AML-193 (cell line): ENCODE data around the gene AMBP.
"Not testable (repeated sequence)": the region's sequence is repeated elsewhere in the genome, so short reads cannot be mapped to it uniquely, and the experiment has no call there.

Source experiments
- DNase-seq, 2 experiments: peaks; one replicate each; lab custom pipeline; 2025; lab: John Stamatoyannopoulos, UW

Gene AMBP

DNA sequence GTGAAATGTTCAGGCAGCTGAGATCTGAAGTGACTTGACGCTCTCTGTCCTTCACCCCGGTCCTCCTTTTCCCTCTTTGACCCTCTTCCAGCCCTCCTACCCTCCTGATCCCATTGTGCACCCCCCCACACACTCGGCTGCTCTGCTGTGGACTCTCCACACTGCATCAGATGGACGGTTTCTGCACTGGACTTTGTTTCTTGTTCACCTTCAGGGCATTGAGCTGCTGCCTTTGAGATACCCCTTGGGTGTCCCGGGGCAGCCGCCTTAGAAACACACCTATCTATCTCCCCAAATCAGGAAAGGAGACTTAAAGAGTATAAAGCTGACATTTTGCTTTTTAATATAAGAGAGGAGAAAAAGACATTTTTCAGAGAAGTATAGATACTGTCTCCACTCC is 27.5 kb downstream of the AMBP start:
- DNase-seq, result no peak

DNA sequence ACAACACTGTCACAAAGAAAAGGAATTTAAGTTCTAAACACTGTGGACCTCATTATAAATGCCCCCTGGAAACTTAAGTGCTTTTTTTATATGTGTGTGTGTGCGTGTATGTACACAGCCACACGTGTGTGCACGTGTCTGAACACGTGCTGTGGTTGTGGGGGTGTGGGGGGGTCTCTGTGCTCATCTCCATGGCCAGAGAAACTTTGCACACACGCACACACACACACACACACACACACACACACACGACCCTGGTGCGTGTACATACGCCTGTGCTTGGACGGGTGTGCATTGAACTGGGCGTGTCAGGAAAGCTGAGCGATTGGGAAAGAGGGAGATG is 27.9 kb downstream of the AMBP start:
- DNase-seq, result no peak

DNA sequence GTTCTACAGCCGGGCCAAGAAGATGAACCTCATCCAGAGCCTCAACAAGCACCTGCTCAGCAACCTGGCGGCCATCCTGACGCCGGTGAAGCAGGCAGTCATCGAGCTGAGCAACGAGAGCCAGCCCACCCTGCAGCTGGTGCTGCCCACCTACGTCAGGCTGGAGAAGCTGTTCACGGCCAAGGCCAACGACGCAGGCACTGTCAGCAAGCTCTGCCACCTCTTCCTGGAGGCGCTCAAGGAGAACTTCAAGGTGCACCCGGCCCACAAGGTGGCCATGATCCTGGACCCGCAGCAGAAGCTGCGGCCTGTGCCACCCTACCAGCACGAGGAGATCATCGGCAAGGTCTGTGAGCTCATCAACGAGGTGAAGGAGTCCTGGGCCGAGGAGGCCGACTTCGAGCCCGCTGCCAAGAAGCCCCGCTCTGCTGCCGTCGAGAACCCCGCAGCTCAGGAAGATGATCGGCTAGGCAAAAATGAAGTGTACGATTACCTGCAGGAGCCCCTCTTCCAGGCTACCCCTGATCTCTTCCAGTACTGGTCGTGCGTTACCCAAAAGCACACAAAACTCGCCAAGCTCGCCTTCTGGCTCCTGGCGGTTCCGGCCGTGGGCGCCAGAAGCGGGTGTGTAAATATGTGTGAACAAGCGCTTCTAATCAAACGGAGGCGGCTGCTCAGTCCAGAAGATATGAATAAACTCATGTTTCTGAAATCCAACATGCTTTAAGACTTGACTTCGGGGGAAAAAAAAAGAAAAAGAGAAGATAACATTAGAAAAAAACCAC is 28.5 kb downstream of the AMBP start:
- DNase-seq, result no peak

DNA sequence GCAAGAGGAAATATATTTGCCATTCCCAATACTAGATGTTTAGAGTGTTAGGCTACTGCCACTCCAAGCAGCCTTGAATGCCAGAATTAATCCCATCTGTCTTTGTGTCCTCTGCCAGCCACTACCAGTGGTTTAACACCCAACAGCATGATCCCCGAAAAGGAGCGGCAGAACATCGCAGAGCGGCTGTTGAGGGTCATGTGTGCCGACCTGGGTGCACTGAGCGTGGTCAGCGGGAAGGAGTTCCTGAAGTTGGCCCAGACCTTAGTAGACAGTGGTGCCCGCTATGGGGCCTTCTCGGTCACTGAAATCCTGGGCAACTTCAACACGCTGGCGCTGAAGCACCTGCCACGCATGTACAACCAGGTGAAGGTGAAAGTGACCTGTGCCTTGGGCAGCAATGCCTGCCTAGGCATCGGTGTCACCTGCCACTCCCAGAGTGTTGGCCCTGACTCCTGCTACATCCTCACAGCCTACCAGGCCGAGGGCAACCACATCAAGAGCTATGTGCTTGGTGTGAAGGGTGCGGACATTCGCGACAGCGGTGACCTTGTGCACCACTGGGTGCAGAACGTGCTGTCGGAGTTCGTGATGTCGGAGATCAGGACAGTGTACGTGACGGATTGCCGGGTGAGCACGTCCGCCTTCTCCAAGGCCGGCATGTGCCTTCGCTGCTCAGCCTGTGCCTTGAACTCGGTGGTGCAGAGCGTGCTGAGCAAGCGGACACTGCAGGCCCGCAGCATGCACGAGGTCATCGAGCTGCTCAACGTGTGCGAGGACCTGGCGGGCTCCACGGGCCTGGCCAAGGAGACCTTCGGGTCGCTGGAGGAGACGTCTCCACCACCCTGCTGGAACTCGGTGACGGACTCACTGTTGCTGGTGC is 29.3 kb downstream of the AMBP start:
- DNase-seq, result no peak

DNA sequence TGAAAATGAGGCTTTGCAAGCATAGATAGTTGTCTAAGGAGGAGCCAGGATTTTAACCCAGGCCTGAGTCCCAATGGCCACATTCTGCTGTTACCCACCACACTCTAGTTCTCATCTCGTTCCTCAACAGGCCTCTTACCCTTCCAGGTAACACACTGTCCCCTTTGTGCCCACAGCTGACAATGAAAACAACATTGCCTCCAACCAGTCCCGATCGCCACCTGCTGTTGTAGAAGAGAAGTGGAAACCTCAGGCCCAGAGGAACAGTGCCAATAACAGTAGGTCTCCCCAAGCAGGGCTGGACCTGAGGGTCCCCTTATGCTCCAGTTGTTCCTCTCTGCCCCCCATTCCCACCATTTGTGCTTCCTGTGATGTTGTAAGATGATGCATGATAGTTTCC is 30.4 kb downstream of the AMBP start:
- peak; percentile 27 to 45 for DNase-seq

DNA sequence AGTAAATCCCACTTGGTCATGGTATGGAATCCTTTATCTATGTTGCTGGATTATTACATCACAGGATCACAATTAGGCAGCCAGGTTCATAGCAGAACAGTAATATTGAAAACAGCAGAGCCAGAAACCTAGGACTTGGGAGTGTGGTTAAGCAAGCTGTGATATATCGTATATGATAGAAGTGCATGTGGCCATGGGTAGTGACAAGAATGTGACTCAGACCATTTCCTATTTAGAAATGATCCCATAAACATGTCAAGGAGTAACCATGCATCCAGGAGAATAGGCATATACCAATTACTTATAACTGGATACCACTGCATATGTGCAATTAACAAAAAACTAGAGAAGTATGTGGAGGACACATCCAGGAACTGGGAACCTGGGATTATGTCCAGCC is 31.2 kb downstream of the AMBP start:
- no peak for DNase-seq

DNA sequence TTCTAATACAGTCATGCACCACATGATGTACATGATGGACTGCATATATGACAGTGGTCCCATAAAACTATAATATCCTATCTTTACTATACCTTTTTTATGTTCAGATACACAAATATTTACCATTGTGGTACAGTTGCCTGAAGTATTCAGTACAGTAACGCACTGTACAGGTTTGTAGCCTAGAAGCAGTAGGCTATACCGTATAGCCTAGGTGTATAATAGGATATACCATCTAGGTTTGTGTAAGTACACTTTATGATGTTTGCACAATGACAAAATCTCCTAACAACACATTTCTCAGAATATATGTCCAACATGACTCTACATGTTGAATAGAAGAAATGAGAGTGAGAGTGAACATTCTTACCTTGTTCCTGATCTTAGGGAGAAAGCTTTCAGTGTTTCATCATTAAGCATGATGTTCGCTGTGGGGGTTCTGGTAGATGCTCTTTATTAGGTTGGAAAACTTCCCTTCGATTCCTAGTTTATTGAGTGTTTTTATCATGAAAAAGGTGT is 31.8 kb downstream of the AMBP start:
- no peak for DNase-seq

DNA sequence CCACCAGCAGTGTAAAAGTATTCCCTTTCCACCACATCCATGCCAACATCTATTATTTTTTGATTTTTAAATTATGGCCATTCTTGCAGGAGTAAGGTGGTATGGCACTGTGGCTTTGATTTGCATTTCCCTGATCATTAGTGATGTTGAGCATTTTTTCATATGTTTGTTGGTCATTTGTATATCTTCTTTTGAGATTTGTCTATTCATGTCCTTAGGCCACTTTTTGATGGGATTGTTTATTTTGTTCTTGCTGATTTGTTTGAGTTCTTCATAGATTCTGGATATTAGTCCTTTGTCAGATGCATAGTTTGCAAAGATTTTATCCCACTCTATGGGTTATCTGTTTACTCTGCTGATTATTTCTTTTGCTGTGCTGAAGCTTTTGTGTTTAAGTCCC is 34.4 kb downstream of the AMBP start:
- not testable (repeated sequence) for DNase-seq

DNA sequence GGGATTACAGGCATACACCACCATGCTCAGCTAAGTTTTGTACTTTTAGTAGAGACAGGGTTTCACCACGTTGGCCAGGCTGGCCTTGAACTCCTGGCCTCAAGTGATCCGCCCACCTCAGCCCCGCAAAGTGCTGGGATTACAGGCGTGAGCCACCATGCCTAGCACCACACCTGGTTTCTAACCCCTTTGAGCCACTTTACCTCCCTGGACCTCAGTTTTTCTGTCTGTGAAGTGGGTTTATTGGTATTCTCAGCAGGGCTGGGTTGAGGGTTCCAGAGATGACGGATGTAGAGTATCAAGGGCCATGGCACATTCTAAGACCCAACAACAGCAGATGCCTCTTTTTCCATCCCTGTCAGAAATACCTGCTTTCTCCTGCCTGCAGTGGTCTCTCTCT is 38.6 kb downstream of the AMBP start:
- DNase-seq, result no peak

DNA sequence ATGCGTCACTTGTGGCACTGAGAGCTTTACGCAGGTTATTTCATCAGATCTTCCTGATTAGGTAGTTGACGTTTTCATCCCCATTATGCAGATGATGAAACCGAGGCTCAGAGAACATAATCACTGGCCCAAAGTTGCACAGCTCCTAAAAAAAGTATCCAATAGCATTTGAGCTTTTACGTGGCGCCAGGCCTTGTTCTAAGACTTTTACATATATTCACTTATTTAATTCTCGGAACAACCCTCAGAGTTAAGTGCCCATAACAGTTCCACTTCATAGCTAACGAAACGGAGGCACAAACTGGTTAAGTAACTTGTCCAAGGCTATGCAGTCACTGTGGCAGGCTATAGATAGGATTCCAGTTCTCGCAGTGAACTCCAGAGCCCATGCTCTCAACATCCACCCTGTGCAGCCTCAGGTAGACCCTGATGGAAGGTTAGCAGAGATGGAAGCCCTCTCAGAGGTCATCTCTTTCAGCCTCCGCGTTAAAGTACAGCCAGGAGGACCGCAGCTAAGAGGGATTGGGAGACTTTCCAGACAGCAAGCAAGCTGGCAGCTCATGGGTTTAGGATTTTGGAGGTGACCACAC is 39.3 kb downstream of the AMBP start:
- DNase-seq, result no peak

DNA sequence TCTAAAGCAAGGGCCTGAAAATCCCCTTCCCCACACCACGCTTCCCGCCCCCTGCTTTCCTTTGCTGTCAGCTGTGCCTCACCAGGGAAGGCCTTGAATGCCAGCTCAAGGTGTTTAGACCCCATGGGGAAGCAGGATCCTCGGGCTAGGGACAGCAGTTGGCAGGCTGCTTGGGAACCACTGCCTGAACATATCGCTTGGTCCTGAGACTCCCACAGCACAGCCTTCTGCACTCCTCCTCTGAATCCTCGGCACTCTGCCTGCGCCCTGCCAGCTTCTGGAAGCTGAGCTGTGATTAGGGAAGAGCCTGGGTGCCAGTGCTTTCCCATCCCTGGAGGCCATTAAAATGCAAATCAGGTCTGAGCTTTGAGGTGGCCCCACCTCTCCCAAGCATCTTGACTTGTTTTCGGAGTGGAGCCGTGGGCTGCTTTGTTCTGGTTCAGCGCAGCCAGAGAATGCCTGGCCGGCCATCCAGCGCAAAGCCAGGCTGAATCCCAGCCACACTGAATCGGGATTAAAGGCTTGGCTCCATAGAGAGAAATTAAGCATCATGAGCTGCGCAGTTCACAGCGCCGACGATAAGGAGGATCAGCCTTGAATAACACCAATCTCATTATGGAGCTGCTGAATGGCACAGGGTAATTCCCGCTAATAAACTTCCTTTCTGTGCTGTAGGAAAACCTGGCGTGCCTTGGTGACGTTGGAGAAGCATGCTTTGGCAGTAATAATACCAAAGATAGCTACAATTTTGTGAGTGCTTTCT is 40.0 kb downstream of the AMBP start:
- DNase-seq, result no peak

DNA sequence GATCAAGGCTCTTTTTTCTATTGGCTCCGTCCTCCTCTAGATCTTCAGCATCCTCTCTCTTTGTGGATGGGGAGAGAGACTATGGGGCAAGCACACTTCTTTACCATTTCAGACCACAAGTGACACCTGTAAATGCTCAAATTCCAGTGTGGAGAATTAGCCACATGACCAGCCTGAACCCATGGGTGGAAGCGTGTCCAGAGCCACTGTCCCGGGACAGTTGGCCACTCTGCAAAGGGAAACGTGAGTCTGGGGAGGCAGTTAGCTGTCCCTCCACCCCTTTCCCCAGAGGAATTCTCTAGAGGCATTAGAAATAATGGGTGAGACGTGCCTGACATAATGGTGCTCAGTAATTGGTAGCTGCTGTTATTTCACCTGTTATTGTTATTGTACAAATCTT is 40.9 kb downstream of the AMBP start:
- no peak for DNase-seq

DNA sequence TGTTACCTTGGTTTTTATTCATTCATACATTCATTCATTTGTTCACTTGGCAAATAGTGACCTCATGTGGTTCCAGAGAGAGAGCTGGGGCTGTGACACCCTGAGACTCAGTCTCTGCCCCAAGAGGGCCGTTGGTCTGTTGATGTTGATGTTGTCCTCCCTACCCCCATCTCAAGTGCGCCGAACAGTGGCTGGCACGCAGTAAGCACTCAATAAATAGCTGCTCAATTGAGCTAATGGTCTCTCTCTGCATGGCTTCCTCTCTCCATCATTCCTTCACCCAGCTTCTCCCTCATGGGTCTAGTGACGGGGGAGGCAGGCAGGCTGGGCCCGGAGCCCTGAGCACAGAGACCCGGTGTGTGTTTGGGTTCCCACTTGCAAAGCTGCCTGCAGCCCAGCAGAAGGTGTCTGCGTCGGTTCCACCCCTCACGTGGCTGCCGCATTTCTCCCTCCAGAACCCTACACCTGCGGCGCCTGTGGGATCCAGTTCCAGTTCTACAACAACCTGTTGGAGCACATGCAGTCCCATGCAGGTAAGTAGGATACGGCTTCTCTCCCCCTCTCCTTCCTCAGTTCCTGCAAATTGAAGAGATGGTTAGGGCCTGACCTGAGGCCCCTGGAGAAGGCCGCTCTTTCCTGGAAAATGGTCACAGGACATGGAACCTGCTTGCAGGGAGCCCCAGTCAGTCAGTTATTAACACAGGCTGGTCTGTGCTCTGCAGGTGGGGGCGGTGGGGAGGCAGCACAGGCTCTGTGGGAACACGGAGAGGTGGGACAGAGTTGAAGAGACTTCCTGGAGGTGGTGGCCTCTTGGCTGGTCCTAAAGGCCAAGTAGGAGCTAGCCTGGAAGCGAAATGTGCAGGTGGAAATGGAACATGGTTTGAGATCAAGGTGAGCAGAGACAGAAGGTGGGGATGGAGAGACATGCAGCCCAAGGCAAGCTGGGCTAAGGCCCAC is 42.0 kb downstream of the AMBP start:
- DNase-seq, result no peak

DNA sequence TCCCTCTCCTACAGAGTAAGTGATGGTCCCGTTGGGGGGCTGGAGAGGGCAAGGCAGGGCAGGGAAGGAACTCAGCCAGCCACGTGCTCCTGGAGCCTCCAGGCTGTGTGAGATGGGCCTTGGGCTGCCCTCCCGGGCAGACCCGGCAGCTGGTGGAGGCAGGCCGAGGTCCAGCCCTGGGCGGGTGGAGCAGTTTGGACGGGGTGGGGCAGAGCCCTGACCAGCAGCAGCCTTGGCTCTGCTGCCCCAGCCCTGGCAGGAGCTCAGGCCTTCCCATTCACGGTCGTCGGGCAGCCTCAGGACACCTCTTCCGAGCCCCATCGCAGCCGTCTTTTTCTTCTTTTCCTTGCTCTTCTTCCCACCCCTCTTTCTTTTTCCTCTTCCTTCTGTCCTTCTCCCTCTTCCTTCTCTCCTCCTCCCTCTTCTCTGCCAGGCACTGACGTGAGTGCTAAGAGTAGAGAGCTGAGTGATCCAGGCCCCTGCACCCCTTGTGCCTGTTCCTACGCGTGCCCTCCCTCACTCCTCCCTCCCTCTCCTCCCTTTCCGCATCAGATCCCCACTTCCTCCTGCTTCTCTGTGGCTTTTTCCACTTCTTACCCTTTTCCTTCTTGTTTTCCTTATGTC is 42.8 kb downstream of the AMBP start:
- DNase-seq, result no peak

DNA sequence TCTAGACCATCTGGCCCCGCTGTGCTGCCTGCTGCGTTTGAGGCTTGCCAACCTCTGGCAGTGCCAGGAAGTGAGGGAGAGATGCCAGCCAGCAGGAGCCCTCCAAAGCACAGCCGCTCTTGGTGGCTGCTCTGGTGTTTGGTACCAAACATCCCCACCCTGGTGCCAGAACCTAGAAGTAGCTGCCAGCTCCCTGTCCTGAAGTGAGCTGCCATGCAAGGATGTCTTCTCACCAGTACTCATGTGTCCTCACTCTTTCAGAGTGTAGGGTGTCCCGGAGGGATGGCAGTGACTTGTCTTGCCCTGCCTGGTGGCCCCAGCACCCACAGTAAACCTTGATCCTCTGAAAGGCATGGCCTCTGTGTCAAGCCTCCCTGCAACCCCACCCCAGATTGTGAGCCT is 43.4 kb downstream of the AMBP start:
- DNase-seq, result no peak

DNA sequence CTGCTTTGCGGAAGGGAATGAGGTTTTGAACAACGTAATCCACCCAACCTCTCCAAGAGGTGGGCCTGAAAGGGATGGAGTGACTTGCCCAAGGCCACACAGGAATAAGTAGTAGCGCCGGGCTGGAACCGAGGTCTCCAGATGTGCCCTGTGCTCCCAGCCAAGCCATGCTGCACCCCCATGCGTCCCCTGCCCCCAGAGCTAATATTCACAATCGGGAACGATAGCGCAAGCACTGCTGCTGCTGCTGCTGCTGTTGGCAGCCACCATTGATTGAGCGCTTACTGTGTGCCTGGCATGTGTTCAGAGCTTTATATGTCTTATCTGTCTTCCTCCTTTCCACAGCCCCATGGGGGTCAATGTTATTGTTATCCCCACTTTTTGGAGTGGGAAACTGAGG is 43.9 kb downstream of the AMBP start:
- DNase-seq, result no peak

DNA sequence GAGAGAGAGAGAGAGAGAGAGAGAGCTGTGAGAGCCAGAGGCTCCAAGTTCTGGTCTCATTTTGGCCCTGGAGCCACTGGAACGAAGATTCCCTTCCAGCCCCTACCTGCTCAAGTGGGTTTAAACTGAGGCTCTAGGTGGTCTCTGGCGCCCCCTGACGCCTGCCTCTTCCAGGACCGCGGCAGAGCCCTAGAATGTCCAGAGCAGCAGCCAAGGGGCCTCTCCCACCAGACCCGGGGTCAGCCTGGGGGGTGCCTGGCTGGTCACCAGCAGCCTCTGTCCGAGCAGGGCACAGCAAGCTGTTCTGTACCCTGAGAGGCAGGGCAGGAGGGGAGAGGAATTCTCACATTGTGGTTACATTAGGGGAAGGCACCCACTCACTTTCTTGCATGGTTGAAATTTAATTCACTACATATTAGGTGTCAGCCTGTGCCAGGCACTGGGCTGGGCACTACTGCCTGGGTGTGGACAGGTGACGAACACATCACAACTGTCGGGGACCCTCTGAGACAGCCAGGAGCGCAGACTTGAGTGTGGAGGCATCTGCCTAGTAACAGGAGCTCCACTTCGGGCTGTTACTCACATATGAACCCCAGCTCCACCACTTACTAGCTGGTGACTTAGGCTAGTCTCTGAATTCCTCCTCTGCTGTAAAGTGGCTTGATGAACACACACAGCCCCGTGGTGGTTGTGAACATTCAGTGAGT is 44.5 kb downstream of the AMBP start:
- DNase-seq, result peak in 1 of 2 experiments; percentile 8

DNA sequence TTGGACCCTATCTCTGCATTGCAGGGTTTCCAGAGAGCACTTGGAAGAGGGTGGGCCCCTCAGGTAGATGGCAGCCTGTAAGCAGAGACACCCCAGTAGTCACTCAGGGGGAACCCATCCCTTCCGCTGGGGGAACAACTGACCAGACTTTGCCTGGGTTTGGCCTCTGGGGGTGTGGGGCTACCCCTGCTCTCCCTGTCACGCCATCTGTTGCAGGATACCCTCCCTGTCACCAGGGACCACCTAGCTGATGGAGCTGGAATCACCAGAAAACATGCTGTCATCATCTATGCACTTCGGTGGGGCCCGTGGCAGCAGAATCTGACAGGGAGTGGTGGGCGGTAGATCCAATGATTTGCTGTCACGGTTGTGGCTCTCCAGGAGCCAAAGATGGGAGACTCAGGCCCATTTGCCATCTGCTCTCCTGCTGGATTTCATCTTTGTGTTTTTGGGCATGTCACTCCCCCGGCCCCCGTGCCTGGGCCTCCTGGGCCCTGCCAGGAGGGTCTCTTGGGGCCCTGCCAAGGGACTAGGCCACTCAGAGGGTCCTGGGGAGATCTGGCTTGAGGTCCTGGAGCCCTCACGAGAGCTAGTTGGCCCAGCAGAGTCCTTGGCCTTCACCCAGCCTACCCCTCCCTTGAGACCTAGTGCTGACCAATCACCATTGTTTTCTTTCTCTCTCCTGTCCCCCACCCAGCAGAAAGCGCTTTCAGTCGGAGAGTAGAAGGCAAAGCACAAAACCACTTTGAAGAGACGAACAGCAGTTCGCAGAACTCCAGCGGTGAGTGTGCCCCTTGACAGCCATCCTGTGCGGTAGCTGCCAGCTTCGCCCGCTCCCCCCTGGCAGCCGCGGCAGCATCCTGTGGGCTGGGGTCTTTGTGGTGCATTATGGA is 45.9 kb downstream of the AMBP start:
- no peak for DNase-seq
